Measurements from ENCODE around the gene IQSEC1. TPM values are rescaled to one million over a fixed set of nuclear protein-coding genes. Genes with fewer than 3 reads are reported as not detected.
A peak's percentile ranks its signal among the peaks of the same experiment; 100 is the strongest.

The IQSEC1 gene
- polyA plus RNA-seq, 1 experiment: 4.8 TPM

GRCh38 chr3:12868039-12869034 lies 204.9 kb downstream of the IQSEC1 start:
- Histone ChIP-seq H3K27me3 (ENCODE audit: control insufficient read depth, insufficient read depth, low read length) (peaks cover 2% of the 10 kb centered on the region; the same call in 1 of the 2 replicates), H3K36me3 (ENCODE audit: control insufficient read depth, insufficient read depth, low read length) (no peaks in the 10 kb centered on the region), H3K4me3 (ENCODE audit: low read depth, low read length) (no peak overlapping the region)
- DNase-seq (ENCODE audit: low read depth): no peak
- ChIA-PET CTCF (interaction anchor here (0.7 to 5.6 kb wide), 22 partner anchors 9 to 592 kb away, joined by 3 to 58 read pairs (median 4); no protein-coding TSS in a partner anchor), POLR2A (no interaction called here)
- TF ChIP-seq CTCF (IDR thresholded peaks at IDR 0.05; ENCODE audit: insufficient read depth, low read depth, low read length): peak; percentile 92

GRCh38 chr3:12866836-12867235 lies 206.4 kb downstream of the IQSEC1 start:
- no peak for DNase-seq (ENCODE audit: low read depth)
- no peak for TF ChIP-seq CTCF (IDR thresholded peaks at IDR 0.05; ENCODE audit: insufficient read depth, low read depth, low read length)
- Histone ChIP-seq H3K27me3 (ENCODE audit: control insufficient read depth, insufficient read depth, low read length) (peaks cover 2% of the 10 kb centered on the region; the same call in 1 of the 2 replicates), H3K4me3 (ENCODE audit: low read depth, low read length) (no peak overlapping the region), H3K36me3 (ENCODE audit: control insufficient read depth, insufficient read depth, low read length) (no peaks in the 10 kb centered on the region)
- ChIA-PET POLR2A (no interaction called here), CTCF (interaction anchor here (0.8 to 5.6 kb wide), 4 partner anchors 9 to 129 kb away, joined by 3 to 58 read pairs (median 4); no protein-coding TSS in a partner anchor)

GRCh38 chr3:12865271-12865670 lies 208.0 kb downstream of the IQSEC1 start:
- ChIA-PET POLR2A (no interaction called here), CTCF (interaction anchor here (0.7 to 1.5 kb wide), 3 partner anchors 27 to 598 kb away, joined by 3 to 6 read pairs (median 4); no protein-coding TSS in a partner anchor)

GRCh38 chr3:12862387-12862786 lies 210.8 kb downstream of the IQSEC1 start:
- Histone ChIP-seq H3K36me3 (ENCODE audit: control insufficient read depth, insufficient read depth, low read length) (no peaks in the 10 kb centered on the region), H3K4me3 (ENCODE audit: low read depth, low read length) (no peak overlapping the region), H3K27me3 (ENCODE audit: control insufficient read depth, insufficient read depth, low read length) (peaks cover 4% of the 10 kb centered on the region)
- POLR2A ChIA-PET: no interaction called here
- no peak for DNase-seq (ENCODE audit: low read depth)
- TF ChIP-seq CTCF (IDR thresholded peaks at IDR 0.05; ENCODE audit: insufficient read depth, low read depth, low read length): no peak
- CTCF ChIA-PET: interaction anchor here (1.1 to 3.4 kb wide), 4 partner anchors 8 to 133 kb away, joined by 4 to 19 read pairs (median 5); no protein-coding TSS in a partner anchor

More at GRCh38 chr3:12865271-12865670, 208.0 kb downstream of the IQSEC1 start:
- no peak for TF ChIP-seq CTCF (IDR thresholded peaks at IDR 0.05; ENCODE audit: insufficient read depth, low read depth, low read length)
- no peaks in the 10 kb centered on the region for H3K36me3 ChIP-seq (ENCODE audit: control insufficient read depth, insufficient read depth, low read length)
- DNase-seq (ENCODE audit: low read depth): no peak
- H3K4me3 ChIP-seq (ENCODE audit: low read depth, low read length): no peak overlapping the region
- peaks cover 4% of the 10 kb centered on the region for H3K27me3 ChIP-seq (ENCODE audit: control insufficient read depth, insufficient read depth, low read length)

GRCh38 chr3:12861611-12862010 lies 211.6 kb downstream of the IQSEC1 start:
- Histone ChIP-seq H3K36me3 (ENCODE audit: control insufficient read depth, insufficient read depth, low read length) (no peaks in the 10 kb centered on the region), H3K4me3 (ENCODE audit: low read depth, low read length) (no peak overlapping the region), H3K27me3 (ENCODE audit: control insufficient read depth, insufficient read depth, low read length) (peaks cover 4% of the 10 kb centered on the region)
- ChIA-PET POLR2A (no interaction called here), CTCF (interaction anchor here (1.1 to 3.4 kb wide), 4 partner anchors 9 to 134 kb away, joined by 4 to 19 read pairs (median 5); no protein-coding TSS in a partner anchor)
- no peak for TF ChIP-seq CTCF (IDR thresholded peaks at IDR 0.05; ENCODE audit: insufficient read depth, low read depth, low read length)
- DNase-seq (ENCODE audit: low read depth): no peak

Data from BJ (cell line).